ENCODE data around the gene C3orf22.

- no peak for TF ChIP-seq CTCF (IDR thresholded peaks at IDR 0.05)
- TF ChIP-seq POLR2A (IDR thresholded peaks at IDR 0.05), result no peak
Measured at GRCh38 chr3:126546549-126547239, 12.0 kb downstream of the C3orf22 start.
